H9 (cell line): ENCODE results near the gene SLC37A2. TPM values are rescaled to one million over a fixed set of nuclear protein-coding genes. Genes with fewer than 3 reads are reported as not detected.

Experiments
- DNase-seq: peaks from one replicate; pipeline ENCODE4 v3.0.0-alpha.2; 2017
- H2AFZ ChIP-seq: one replicate; pipeline ENCODE4 v1.6.1; 2013; ENCODE audit warnings: mild to moderate bottlenecking, low read length, control low read depth, moderate library complexity
- H2AK5ac ChIP-seq: 2 replicates; pipeline ENCODE4 v1.6.1; 2013; ENCODE audit warnings: low read length, control low read depth, mixed read lengths; ENCODE audit not compliant: insufficient read length
- H2BK120ac ChIP-seq: one replicate; pipeline ENCODE4 v1.6.1; 2013; ENCODE audit warnings: low read depth, mild to moderate bottlenecking, low read length, control low read depth, inconsistent platforms; ENCODE audit not compliant: poor library complexity, severe bottlenecking
- H2BK12ac ChIP-seq: 2 replicates; pipeline ENCODE4 v1.6.1; 2013; ENCODE audit warnings: low read length, control low read depth, mixed read lengths, low read depth; ENCODE audit not compliant: insufficient read length
- H2BK15ac ChIP-seq: 2 replicates; pipeline ENCODE4 v1.6.1; 2013; ENCODE audit warnings: low read depth, low read length, control low read depth
- H2BK20ac ChIP-seq: one replicate; pipeline ENCODE4 v1.6.1; 2013; ENCODE audit warnings: low read depth, mild to moderate bottlenecking, low read length, control low read depth, inconsistent platforms; ENCODE audit not compliant: poor library complexity, severe bottlenecking
- H2BK5ac ChIP-seq: 2 replicates; pipeline ENCODE4 v1.6.1; 2013; ENCODE audit warnings: low read length, control low read depth, mixed read lengths; ENCODE audit not compliant: insufficient read length
- H3K14ac ChIP-seq: 2 replicates; pipeline ENCODE4 v1.6.1; 2013; ENCODE audit warnings: low read length, control low read depth; ENCODE audit not compliant: insufficient read depth
- H3K18ac ChIP-seq: 2 replicates; pipeline ENCODE4 v1.6.1; 2013; ENCODE audit warnings: low read depth, mild to moderate bottlenecking, mixed read lengths, low read length, control low read depth; ENCODE audit not compliant: insufficient read length
- H3K23ac ChIP-seq: 2 replicates; pipeline ENCODE4 v1.6.1; 2013; ENCODE audit warnings: low read length, control low read depth, mixed read lengths, low read depth; ENCODE audit not compliant: insufficient read length
- H3K23me2 ChIP-seq: 2 replicates; pipeline ENCODE4 v1.6.1; 2013; ENCODE audit warnings: low read depth, mild to moderate bottlenecking, mixed read lengths, low read length, control low read depth; ENCODE audit not compliant: insufficient read length, poor library complexity, severe bottlenecking
- H3K27ac ChIP-seq: 2 replicates; pipeline ENCODE4 v1.5.1; 2013; ENCODE audit warnings: low read length, control low read depth, mixed read lengths, low read depth; ENCODE audit not compliant: insufficient read length
- H3K27me3 ChIP-seq: 2 replicates; pipeline ENCODE4 v1.6.1; 2013; ENCODE audit warnings: low read length, control low read depth, inconsistent platforms; ENCODE audit not compliant: insufficient read depth
- H3K4ac ChIP-seq: 2 replicates; pipeline ENCODE4 v1.6.1; 2013; ENCODE audit warnings: low read depth, mild to moderate bottlenecking, control low read depth, inconsistent platforms, low read length, moderate library complexity
- H3K4me1 ChIP-seq: 2 replicates; pipeline ENCODE4 v1.6.1; 2013; ENCODE audit warnings: low read length, control low read depth, inconsistent platforms; ENCODE audit not compliant: insufficient read depth
- H3K4me2 ChIP-seq: 2 replicates; pipeline ENCODE4 v1.6.1; 2013; ENCODE audit warnings: low read length, control low read depth, mixed read lengths; ENCODE audit not compliant: insufficient read length, insufficient read depth
- H3K56ac ChIP-seq: 2 replicates; pipeline ENCODE4 v1.6.1; 2013; ENCODE audit warnings: low read depth, mild to moderate bottlenecking, mixed read lengths, low read length, control low read depth; ENCODE audit not compliant: insufficient read length
- H3K79me1 ChIP-seq: 2 replicates; pipeline ENCODE4 v1.6.1; 2013; ENCODE audit warnings: low read depth, mild to moderate bottlenecking, moderate library complexity, low read length, control low read depth, inconsistent platforms; ENCODE audit not compliant: insufficient read depth, poor library complexity, severe bottlenecking
- H3K79me2 ChIP-seq: 2 replicates; pipeline ENCODE4 v1.6.1; 2013; ENCODE audit warnings: low read length, control low read depth, inconsistent platforms; ENCODE audit not compliant: insufficient read depth
- H3K9ac ChIP-seq: 2 replicates; pipeline ENCODE4 v1.6.1; 2013; ENCODE audit warnings: low read length, control low read depth, mixed read lengths; ENCODE audit not compliant: insufficient read length; ENCODE audit errors: extremely low read depth
- H3K9me3 ChIP-seq: one replicate; pipeline ENCODE4 v1.6.1; 2013; ENCODE audit warnings: low read depth, low read length, inconsistent platforms; ENCODE audit not compliant: control insufficient read depth
- H3T11ph ChIP-seq: one replicate; pipeline ENCODE4 v1.6.1; 2013; ENCODE audit warnings: mild to moderate bottlenecking, low read length, control low read depth, inconsistent platforms
- H4K20me1 ChIP-seq: one replicate; pipeline ENCODE4 v1.6.1; 2013; ENCODE audit not compliant: control insufficient read depth, insufficient read length, insufficient read depth
- H4K5ac ChIP-seq: 2 replicates; pipeline ENCODE4 v1.6.1; 2013; ENCODE audit warnings: low read depth, mild to moderate bottlenecking, mixed read lengths, low read length, control low read depth; ENCODE audit not compliant: insufficient read length
- H4K8ac ChIP-seq: replicated peaks from 2 replicates; pipeline ENCODE4 v1.6.1; 2013; ENCODE audit warnings: low read length, control low read depth, mixed read lengths, low read depth; ENCODE audit not compliant: insufficient read length
- H4K91ac ChIP-seq: 2 replicates; pipeline ENCODE4 v1.6.1; 2013; ENCODE audit warnings: low read depth, mild to moderate bottlenecking, moderate library complexity, mixed read lengths, low read length, control low read depth; ENCODE audit not compliant: insufficient read length
- H3K27ac Mint-ChIP-seq, 3 experiments: 2 replicates in 2 of 3; 3 replicates in 1 of 3; pipeline ENCODE4 v1.8.0; 2020 to 2021; ENCODE audit warnings: mixed read lengths in 3 of 3, mild to moderate bottlenecking in 1 of 3, moderate library complexity in 1 of 3
- H3K27me3 Mint-ChIP-seq: 2 replicates; pipeline ENCODE4 v1.8.0; 2021; ENCODE audit warnings: low read depth, mild to moderate bottlenecking, moderate library complexity, mixed read lengths
- H3K36me3 Mint-ChIP-seq, 3 experiments: 2 replicates in 2 of 3; 3 replicates in 1 of 3; pipeline ENCODE4 v1.8.0; 2020 to 2021; ENCODE audit warnings: low read depth in 3 of 3, mixed read lengths in 3 of 3; ENCODE audit not compliant: insufficient read depth in 1 of 3
- H3K4me1 Mint-ChIP-seq, 2 experiments: 2 replicates each; pipeline ENCODE4 v1.8.0; 2020; ENCODE audit warnings: mixed read lengths in 2 of 2
- H3K4me3 Mint-ChIP-seq, 2 experiments: 2 replicates in 1 of 2; 3 replicates in 1 of 2; pipeline ENCODE4 v1.8.0; 2020 to 2021; ENCODE audit warnings: mild to moderate bottlenecking in 2 of 2, mixed read lengths in 2 of 2, moderate library complexity in 1 of 2
- H3K9me3 Mint-ChIP-seq, 2 experiments: 2 replicates in 1 of 2; 3 replicates in 1 of 2; pipeline ENCODE4 v1.8.0; 2020; ENCODE audit warnings: mild to moderate bottlenecking in 2 of 2, mixed read lengths in 2 of 2, moderate library complexity in 1 of 2
- CTCF ChIP-seq: fragments of 200-600 bp; sonication (generic); conservative IDR thresholded peaks from 3 replicates; pipeline ENCODE4 v1.8.0; 2021; ENCODE audit warnings: antibody characterized with exemption, mild to moderate bottlenecking
- WGBS: extraction: QIAGEN DNeasy Blood & Tissue Kit; methylation state at CpG from one replicate; pipeline ENCODE4 v1.1.7; 2013; ENCODE audit warnings: missing lambda C conversion rate, low lambda C conversion rate, mixed read lengths; ENCODE audit not compliant: insufficient read length; ENCODE audit errors: extremely low coverage; 5-methylcytosine and 5-hydroxymethylcytosine counted together
- total RNA-seq: library from RNA; stranded (reverse); gene quantifications from 2 replicates; pipeline ENCODE4 v1.2.1, GENCODE V29; 2021

Gene SLC37A2
- total RNA-seq, 1 experiment from 2014 or later: 1.2 TPM

GRCh38 chr11:125084057-125084416 lies 20.9 kb downstream of the SLC37A2 start:
- Histone ChIP-seq H3T11ph (no peak overlapping the region), H3K18ac (no peak overlapping the region), H3K14ac (no peak overlapping the region), H4K91ac (no peak overlapping the region), H2BK12ac (no peak overlapping the region), H4K20me1 (no peaks in the 10 kb centered on the region), H3K4me1 (no peaks in the 10 kb centered on the region), H3K56ac (no peak overlapping the region), H4K5ac (no peak overlapping the region), H3K23ac (no peak overlapping the region), H2BK120ac (no peak overlapping the region), H3K4ac (no peak overlapping the region), H2BK15ac (no peak overlapping the region), H3K79me1 (no peaks in the 10 kb centered on the region), H3K9me3 (no peaks in the 10 kb centered on the region), H3K23me2 (no peaks in the 10 kb centered on the region), H3K79me2 (no peaks in the 10 kb centered on the region), H2BK5ac (no peak overlapping the region), H2AFZ (no peak overlapping the region), H3K27ac (no peak overlapping the region), H3K4me2 (no peak overlapping the region), H3K27me3 (no peaks in the 10 kb centered on the region), H3K9ac (no peak overlapping the region), H4K8ac (no peak overlapping the region), H2BK20ac (no peak overlapping the region), H2AK5ac (no peak overlapping the region)
- TF ChIP-seq CTCF: no peak
- Mint-ChIP-seq H3K36me3 (peaks cover 0 to 2% (median 0%) of the 10 kb centered on the region in 3 experiments; a peak in 2 of 7 replicates), H3K4me1 (peaks cover 3 to 6% of the 10 kb centered on the region in 2 experiments), H3K27ac (no peak overlapping the region; a peak in 2 of 7 replicates), H3K9me3 (no peaks in the 10 kb centered on the region), H3K27me3 (peaks cover 11% of the 10 kb centered on the region), H3K4me3 (no peak overlapping the region)
- no CpG with 5 or more reads among the region's 11 CpGs for WGBS
- no peak for DNase-seq
